Endothelial cell of umbilical vein (primary cell): Measurements from ENCODE around the gene RARA. TPM values are rescaled to one million over a fixed set of nuclear protein-coding genes. Genes with fewer than 3 reads are reported as not detected.
A peak's percentile ranks its signal among the peaks of the same experiment; 100 is the strongest.

Experiments used
- BruUV-seq: library from RNA; stranded (reverse); fragments of 400-500 nt; replicated peaks from 2 replicates; lab custom pipeline; 2021; lab: Mats Ljungman, UMichigan
- CTCF ChIA-PET: fragments of 300-600, 350-600 bp; sonication (Branson Sonifier 250); formaldehyde crosslinking; loops from one replicate; lab custom pipeline; 2021; ENCODE audit warnings: antibody characterized with exemption, inconsistent platforms; lab: Charles Lee
- POLR2A ChIA-PET: fragments of 300-600, 350-600 bp; sonication (Branson Sonifier 250); formaldehyde crosslinking; loops from one replicate; lab custom pipeline; 2021; ENCODE audit warnings: antibody characterized with exemption, inconsistent platforms; lab: Charles Lee
- DNase-seq: peaks from one replicate; pipeline ENCODE4 v3.0.0-alpha.2; 2011; ENCODE audit warnings: low read depth, low spot score
- FAIRE-seq: peaks from 2 replicates; lab custom pipeline; 2011; peaks lifted over from hg19 to GRCh38; lab: Jason Lieb, UNC
- H2AFZ ChIP-seq: 2 replicates; pipeline ENCODE4 v1.6.0; 2012; ENCODE audit warnings: low read depth, low read length, control low read depth, inconsistent platforms
- H3K27ac ChIP-seq: 2 replicates; pipeline ENCODE4 v1.5.1; 2011; ENCODE audit warnings: low read depth, mild to moderate bottlenecking, control low read depth, low read length, moderate library complexity; ENCODE audit not compliant: insufficient read depth
- H3K27me3 ChIP-seq, 2 experiments: 2 replicates each; pipeline versions ENCODE4 v1.6.0 to v1.6.1; 2011; ENCODE audit warnings: low read length in 2 of 2, mixed read lengths in 1 of 2; ENCODE audit not compliant: control insufficient read depth in 2 of 2, insufficient read depth in 2 of 2
- H3K36me3 ChIP-seq, 2 experiments: 2 replicates in 1 of 2; 3 replicates in 1 of 2; pipeline ENCODE4 v1.5.1; 2011; ENCODE audit warnings: low read length in 2 of 2, mild to moderate bottlenecking in 1 of 2, moderate library complexity in 1 of 2; ENCODE audit not compliant: control insufficient read depth in 2 of 2, insufficient read depth in 2 of 2; ENCODE audit errors: extremely low read depth in 1 of 2
- H3K4me1 ChIP-seq: 3 replicates; pipeline ENCODE4 v1.5.1; 2011; ENCODE audit warnings: mild to moderate bottlenecking, low read length; ENCODE audit not compliant: control insufficient read depth, insufficient read depth; ENCODE audit errors: extremely low read depth
- H3K4me2 ChIP-seq: 2 replicates; pipeline ENCODE4 v1.6.1; 2011; ENCODE audit warnings: low read length, control low read depth, mixed read lengths; ENCODE audit not compliant: insufficient read depth
- H3K4me3 ChIP-seq, 3 experiments: fragments of 200-600 bp in 1 of 3; sonication (generic), shearing (Covaris generic) in 1 of 3; replicated peaks in 1 of 3; 2 replicates each; pipeline ENCODE4 v1.5.1; 2011 to 2016; ENCODE audit warnings: control low read depth in 3 of 3, low read length in 3 of 3, mild to moderate bottlenecking in 2 of 3, inconsistent platforms in 1 of 3, low read depth in 1 of 3, moderate library complexity in 1 of 3; ENCODE audit not compliant: insufficient read depth in 1 of 3
- H3K79me2 ChIP-seq: 2 replicates; pipeline ENCODE4 v1.6.0; 2012; ENCODE audit warnings: low read length, inconsistent platforms; ENCODE audit not compliant: control insufficient read depth, insufficient read depth
- H3K9ac ChIP-seq: replicated peaks from 2 replicates; pipeline ENCODE3; 2011; ENCODE audit warnings: low read length, control low read depth; ENCODE audit not compliant: insufficient read depth; ENCODE audit errors: extremely low read depth
- H3K9me1 ChIP-seq: replicated peaks from 3 replicates; pipeline ENCODE4 v1.6.0; 2011; ENCODE audit warnings: mild to moderate bottlenecking, low read length; ENCODE audit not compliant: control insufficient read depth, insufficient read depth; ENCODE audit errors: extremely low read depth
- H3K9me3 ChIP-seq: replicated peaks from 2 replicates; pipeline ENCODE4 v1.5.1; 2012; ENCODE audit warnings: low read length, inconsistent platforms; ENCODE audit not compliant: control insufficient read depth, insufficient read depth
- H4K20me1 ChIP-seq: replicated peaks from 2 replicates; pipeline ENCODE3; 2011; ENCODE audit warnings: mild to moderate bottlenecking, low read length; ENCODE audit not compliant: control insufficient read depth, insufficient read depth; ENCODE audit errors: extremely low read depth
- GATA2 ChIP-seq: IDR thresholded peaks from 2 replicates; pipeline ENCODE4 v1.7.0; 2011; ENCODE audit warnings: low read depth, mild to moderate bottlenecking, moderate library complexity, mixed read lengths, low read length; ENCODE audit not compliant: insufficient read length, insufficient read depth
- POLR2A ChIP-seq: IDR thresholded peaks from 2 replicates; pipeline ENCODE4 v1.6.1; 2012; ENCODE audit warnings: low read depth, mild to moderate bottlenecking, control low read depth, low read length
- POLR2AphosphoS5 ChIP-seq: IDR thresholded peaks from 2 replicates; pipeline ENCODE4 v1.6.1; 2012; ENCODE audit warnings: low read depth, mild to moderate bottlenecking, control low read depth, low read length, moderate library complexity; ENCODE audit not compliant: insufficient read depth
- dilution Hi-C: fragments of 300-500 bp; cut with MboI; formaldehyde crosslinking; loops from one replicate; pipeline ENCODE4 v1.15.0; 2019; ENCODE audit warnings: low sequenced_read_pairs; ENCODE audit not compliant: extremely low pct_ligation_motif_present
- intact Hi-C: fragments of 100-400 bp; cut with micrococcal nuclease; formaldehyde crosslinking; loops from one replicate; pipeline ENCODE4 v1.10.0; 2022
- polyA plus RNA-seq, 4 experiments: library from polyadenylated mRNA; depleted of rRNA in 3 of 4; stranded (reverse) in 3 of 4; unstranded in 1 of 4; fragments of >200 nt; gene quantifications; 2 replicates each; pipeline versions ENCODE4 v1.2.1 to v1.2.3, GENCODE V29; 2011 to 2012; ENCODE audit warnings: missing spikeins in 1 of 4
- total RNA-seq: library from RNA; stranded (reverse); gene quantifications from 2 replicates; pipeline ENCODE4 v1.2.3, GENCODE V29; 2021
- TF ChIP-seq, protein P1 (sequence below), 2 donors: IDR thresholded peaks; 1 replicate in 1 of 2; 2 replicates in 1 of 2; pipeline ENCODE4 v1.5.1; 2011; ENCODE audit warnings: low read length in 2 of 2, mild to moderate bottlenecking in 2 of 2, moderate library complexity in 2 of 2, control low read depth in 1 of 2, inconsistent platforms in 1 of 2, low read depth in 1 of 2; ENCODE audit not compliant: insufficient read depth in 1 of 2; ENCODE audit errors: extremely low read depth in 1 of 2
- TF ChIP-seq, protein P2 (sequence below): IDR thresholded peaks from 2 replicates; pipeline ENCODE4 v1.6.1; 2011; ENCODE audit not compliant: insufficient read depth, insufficient read length

RARA gene
- total and polyA plus RNA-seq, 2 donors (not counting 3 experiments of a cell fraction or from before 2014, with no cell fraction given) = 11.9 to 37.8 TPM

DNA sequence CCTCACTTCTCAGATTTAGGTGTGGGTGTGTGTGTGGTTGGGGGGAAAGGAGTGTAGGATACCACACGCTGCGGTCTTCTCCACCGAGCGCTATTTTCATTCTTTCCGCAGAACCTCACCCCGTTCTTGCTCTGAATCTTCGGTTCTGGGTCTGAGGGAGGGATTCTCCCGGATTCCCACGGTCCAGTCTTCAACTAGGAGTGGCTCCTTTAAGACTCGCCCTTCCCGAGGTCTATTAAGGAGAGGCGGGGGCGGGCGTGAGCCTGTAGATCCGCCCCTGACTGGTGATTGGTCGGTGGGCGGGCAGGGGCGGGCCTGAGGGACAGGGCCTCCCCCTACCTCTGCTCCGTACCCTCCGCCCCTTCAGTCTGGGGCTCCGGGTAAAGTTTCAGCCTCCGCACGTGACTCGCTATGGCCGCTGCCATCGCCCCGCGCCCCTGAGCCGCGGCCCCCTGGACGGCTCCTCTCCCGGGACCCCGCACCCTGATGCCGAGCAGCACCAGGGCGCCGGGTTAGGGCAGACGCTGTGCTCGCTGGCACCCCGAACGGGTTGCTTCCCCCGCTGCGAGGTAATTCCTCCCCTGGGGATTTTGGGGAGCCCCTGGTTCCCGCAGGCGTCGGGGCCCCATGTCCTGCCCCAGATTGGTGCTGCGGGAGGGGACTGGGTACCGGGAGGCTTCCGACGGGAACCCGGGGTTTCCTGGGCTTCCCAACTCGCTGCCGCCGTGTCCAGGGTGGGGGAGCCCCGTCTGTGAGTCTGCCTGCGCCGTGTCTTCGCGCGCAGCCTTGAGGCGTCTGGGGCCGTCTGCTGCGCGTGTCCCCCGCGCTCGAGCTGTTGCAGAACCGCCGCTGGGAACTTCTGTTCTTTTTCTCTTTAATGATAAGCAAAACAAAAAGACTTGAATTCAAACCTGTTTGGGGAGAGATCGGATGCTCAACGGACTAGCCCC is 9.2 kb downstream of the RARA start:
- Histone ChIP-seq H4K20me1 (no peaks in the 10 kb centered on the region), H3K79me2 (peaks cover 43% of the 10 kb centered on the region), H3K9ac (peak overlapping the region; percentile 89), H2AFZ (peak overlapping the region; percentile 6), H3K9me1 (no peaks in the 10 kb centered on the region), H3K4me1 (peaks cover 72% of the 10 kb centered on the region), H3K36me3 (no peaks in the 10 kb centered on the region), H3K4me2 (peak overlapping the region; percentile 88), H3K27ac (peak overlapping the region; percentile 83), H3K4me3 (peak overlapping the region; percentile 63 to 66 (median 65)), H3K9me3 (no peaks in the 10 kb centered on the region), H3K27me3 (no peaks in the 10 kb centered on the region)
- TF ChIP-seq GATA2 (no peak), POLR2AphosphoS5 (peak; percentile 64), POLR2A (peak; percentile 75)
- TF ChIP-seq, protein P1, sequence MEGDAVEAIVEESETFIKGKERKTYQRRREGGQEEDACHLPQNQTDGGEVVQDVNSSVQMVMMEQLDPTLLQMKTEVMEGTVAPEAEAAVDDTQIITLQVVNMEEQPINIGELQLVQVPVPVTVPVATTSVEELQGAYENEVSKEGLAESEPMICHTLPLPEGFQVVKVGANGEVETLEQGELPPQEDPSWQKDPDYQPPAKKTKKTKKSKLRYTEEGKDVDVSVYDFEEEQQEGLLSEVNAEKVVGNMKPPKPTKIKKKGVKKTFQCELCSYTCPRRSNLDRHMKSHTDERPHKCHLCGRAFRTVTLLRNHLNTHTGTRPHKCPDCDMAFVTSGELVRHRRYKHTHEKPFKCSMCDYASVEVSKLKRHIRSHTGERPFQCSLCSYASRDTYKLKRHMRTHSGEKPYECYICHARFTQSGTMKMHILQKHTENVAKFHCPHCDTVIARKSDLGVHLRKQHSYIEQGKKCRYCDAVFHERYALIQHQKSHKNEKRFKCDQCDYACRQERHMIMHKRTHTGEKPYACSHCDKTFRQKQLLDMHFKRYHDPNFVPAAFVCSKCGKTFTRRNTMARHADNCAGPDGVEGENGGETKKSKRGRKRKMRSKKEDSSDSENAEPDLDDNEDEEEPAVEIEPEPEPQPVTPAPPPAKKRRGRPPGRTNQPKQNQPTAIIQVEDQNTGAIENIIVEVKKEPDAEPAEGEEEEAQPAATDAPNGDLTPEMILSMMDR (IDR thresholded peaks at IDR 0.05; ENCODE audit: extremely low read depth in 1 of 2, insufficient read depth in 1 of 2, low read depth in 1 of 2, low read length in 2 of 2) = no peak
- TF ChIP-seq, protein P2, sequence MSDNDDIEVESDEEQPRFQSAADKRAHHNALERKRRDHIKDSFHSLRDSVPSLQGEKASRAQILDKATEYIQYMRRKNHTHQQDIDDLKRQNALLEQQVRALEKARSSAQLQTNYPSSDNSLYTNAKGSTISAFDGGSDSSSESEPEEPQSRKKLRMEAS = peak; percentile 80
- FAIRE-seq (peak; percentile 94), DNase-seq (peak; percentile 96)
- dilution Hi-C loops (no loop called here), intact Hi-C loops (loop anchor here (1.0 kb wide), 1 partner anchor 25 kb away; no protein-coding TSS in a partner anchor)
- BruUV-seq = TSS peak; percentile 65
- ChIA-PET POLR2A (interaction anchor here (0.8 to 1.1 kb wide), 2 partner anchors 14 to 24 kb away, joined by 3 to 4 read pairs; no protein-coding TSS in a partner anchor), CTCF (interaction anchor here (0.9 to 6.9 kb wide), 15 partner anchors 8 to 216 kb away, joined by 3 to 109 read pairs (median 6); partner anchors contain the start of gene RARA)
